Gastroesophageal sphincter (tissue), 4 donors: ENCODE data around the gene PARD6B. TPM values are rescaled to one million over a fixed set of nuclear protein-coding genes. Genes with fewer than 3 reads are reported as not detected.

ENCODE experiments used
- ATAC-seq: fragments of 150-250 bp; one replicate; pipeline ENCODE4 v1.9.1; 2016; ENCODE audit warnings: mild to moderate bottlenecking, moderate library complexity
- H3K27ac ChIP-seq, 4 donors: fragments of 200-600 bp; sonication (generic) in 3 of 4; 1 replicate in 3 of 4; 2 replicates in 1 of 4; pipeline ENCODE4 v1.5.1; 2016 to 2019
- H3K27me3 ChIP-seq: fragments of 200-600 bp; sonication (generic); one replicate; pipeline ENCODE4 v1.5.1; 2019
- H3K36me3 ChIP-seq, 2 donors: fragments of 200-600 bp; sonication (generic); one replicate each; pipeline ENCODE4 v1.5.1; 2019; ENCODE audit warnings: control low read depth in 1 of 2
- H3K4me1 ChIP-seq, 3 donors: fragments of 200-600 bp; sonication (generic); 1 replicate in 2 of 3; 2 replicates in 1 of 3; pipeline ENCODE4 v1.5.1; 2016 to 2019; ENCODE audit warnings: control low read depth in 2 of 3
- H3K4me3 ChIP-seq, 2 donors: fragments of 200-600 bp; sonication (generic); one replicate each; pipeline ENCODE4 v1.5.1; 2019; ENCODE audit warnings: mild to moderate bottlenecking in 1 of 2, moderate library complexity in 1 of 2
- H3K9me3 ChIP-seq, 3 donors: fragments of 200-600 bp; sonication (generic); one replicate each; pipeline ENCODE4 v1.5.1; 2017 to 2019; ENCODE audit warnings: control low read depth in 2 of 3
- CTCF ChIP-seq, 4 experiments: fragments of 200-600 bp in 2 of 4; fragments of 450-650 bp in 2 of 4; sonication (generic) in 1 of 4; IDR thresholded peaks; one replicate each; pipeline ENCODE4 v1.5.1; 2017 to 2019; ENCODE audit warnings: antibody characterized with exemption in 4 of 4, mild to moderate bottlenecking in 2 of 4, moderate library complexity in 2 of 4
- EP300 ChIP-seq: sonication (generic); formaldehyde crosslinking; IDR thresholded peaks from one replicate; pipeline ENCODE4 v1.6.1; 2017; ENCODE audit warnings: antibody characterized with exemption, mild to moderate bottlenecking
- POLR2A ChIP-seq, 2 donors: fragments of 450-650 bp; IDR thresholded peaks; one replicate each; pipeline ENCODE4 v1.6.1; 2017; ENCODE audit warnings: antibody characterized with exemption in 2 of 2, mild to moderate bottlenecking in 2 of 2, moderate library complexity in 1 of 2
- POLR2AphosphoS5 ChIP-seq: sonication (generic); formaldehyde crosslinking; IDR thresholded peaks from one replicate; pipeline ENCODE4 v1.6.1; 2017; ENCODE audit warnings: antibody characterized with exemption
- WGBS, 2 donors: methylation state at CpG; one replicate each; pipeline ENCODE4 v1.1.5; 2018; ENCODE audit warnings: low coverage in 1 of 2; 5-methylcytosine and 5-hydroxymethylcytosine counted together
- total RNA-seq, 4 donors: library from RNA; depleted of rRNA; stranded (reverse); fragments of >200 nt; gene quantifications; one replicate each; pipeline ENCODE4 v1.1.0, GENCODE V29; 2016

Gene PARD6B
- total RNA-seq, 4 donors from 2014 or later, result 2.4 to 3.8 (median 2.8) TPM

GRCh38 chr20:50735813-50736212, 4.4 kb downstream of the PARD6B start:
- no peak overlapping the region for H3K27ac ChIP-seq
- H3K36me3 ChIP-seq, result no peaks in the 10 kb centered on the region
- peaks cover 0 to 15% (median 0%) of the 10 kb centered on the region in 3 donors for H3K4me1 ChIP-seq
- no peak overlapping the region for H3K4me3 ChIP-seq
- no peak for ATAC-seq
- no peaks in the 10 kb centered on the region for H3K27me3 ChIP-seq
- no peaks in the 10 kb centered on the region for H3K9me3 ChIP-seq
- TF ChIP-seq EP300 (no peak), POLR2A (IDR thresholded peaks at IDR 0.05) (no peak), CTCF (IDR thresholded peaks at IDR 0.05) (no peak), POLR2AphosphoS5 (no peak)

- TF ChIP-seq POLR2AphosphoS5 (no peak), POLR2A (IDR thresholded peaks at IDR 0.05) (no peak), EP300 (no peak), CTCF (IDR thresholded peaks at IDR 0.05) (no peak)
- Histone ChIP-seq H3K36me3 (peaks cover 0 to 4% of the 10 kb centered on the region in 2 donors), H3K4me1 (peaks cover 0 to 5% (median 0%) of the 10 kb centered on the region in 3 donors), H3K4me3 (no peak overlapping the region), H3K9me3 (no peaks in the 10 kb centered on the region), H3K27me3 (no peaks in the 10 kb centered on the region), H3K27ac (no peak overlapping the region)
- WGBS, 2 donors, result 64 to 92% methylated on average over 2 of the region's 4 CpGs
- no peak for ATAC-seq
These were observed 6.0 kb downstream of the PARD6B start for GRCh38 chr20:50737352-50737751.

DNA sequence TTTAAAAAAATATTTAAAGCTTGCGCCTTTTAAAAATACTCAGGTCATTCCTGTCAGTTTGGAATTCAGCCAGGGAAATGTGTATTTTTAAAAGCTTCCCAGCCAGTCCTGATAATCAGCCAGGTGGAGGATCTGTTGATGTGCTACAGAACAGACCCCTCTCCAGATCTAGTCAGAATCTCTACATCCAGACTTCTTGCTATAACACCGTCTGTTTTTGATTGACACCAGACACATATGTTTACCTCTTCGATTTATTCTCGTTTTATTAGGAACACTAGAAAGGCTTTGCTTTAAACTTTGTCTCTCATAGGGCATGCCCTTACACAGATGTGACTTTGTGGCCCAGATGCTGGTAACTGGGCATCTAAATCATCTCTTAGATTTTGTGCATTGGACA, 11.7 kb downstream of the PARD6B start:
- no peak for ATAC-seq
- no peaks in the 10 kb centered on the region for H3K9me3 ChIP-seq
- H3K27ac ChIP-seq, result peak overlapping the region in 1 of 4 donors; percentile 83
- WGBS, 2 donors, result 38 to 43% methylated on average over 4 of the region's 4 CpGs
- no peak overlapping the region for H3K4me3 ChIP-seq
- peaks cover 0 to 4% of the 10 kb centered on the region in 2 donors for H3K36me3 ChIP-seq
- no peaks in the 10 kb centered on the region for H3K27me3 ChIP-seq
- peaks cover 0 to 51% (median 6%) of the 10 kb centered on the region in 3 donors for H3K4me1 ChIP-seq
- TF ChIP-seq POLR2A (IDR thresholded peaks at IDR 0.05), result no peak
- no peak for TF ChIP-seq CTCF (IDR thresholded peaks at IDR 0.05)
- no peak for TF ChIP-seq EP300
- TF ChIP-seq POLR2AphosphoS5, result no peak

DNA sequence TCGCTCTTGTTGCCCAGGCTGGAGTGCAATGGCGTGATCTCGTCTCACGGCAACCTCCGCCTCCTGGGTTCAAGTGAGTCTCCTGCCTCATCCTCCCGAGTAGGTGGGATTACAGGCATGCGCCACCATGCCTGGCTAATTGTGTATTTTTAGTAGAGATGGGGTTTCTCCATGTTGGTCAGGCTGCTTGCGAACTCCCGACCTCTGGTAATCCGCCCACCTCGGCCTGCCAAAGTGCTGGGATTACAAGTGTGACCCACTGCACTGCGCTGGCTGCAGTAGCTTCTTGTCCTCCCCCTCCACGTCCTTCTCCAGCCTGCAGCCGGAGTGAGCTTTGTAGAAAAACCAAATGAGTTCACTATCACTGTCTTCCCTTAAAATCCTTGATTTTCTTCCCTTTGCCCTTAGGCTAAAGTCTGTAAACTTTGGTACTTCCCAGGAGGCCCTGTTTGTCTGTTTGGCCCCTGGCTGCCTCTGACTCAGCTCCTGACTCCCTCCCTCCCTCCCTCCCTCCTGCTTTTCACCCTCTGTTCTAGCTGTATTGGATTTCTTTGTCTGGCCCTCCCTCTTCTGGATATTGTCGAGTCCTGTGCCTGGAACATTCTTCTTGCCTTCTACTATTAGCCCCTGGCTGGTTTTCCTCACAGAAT, 12.9 kb downstream of the PARD6B start:
- 13 to 49% methylated on average over 4 to 12 of the region's 15 CpGs for WGBS, 2 donors
- no peaks in the 10 kb centered on the region for H3K9me3 ChIP-seq
- TF ChIP-seq CTCF (IDR thresholded peaks at IDR 0.05) (peak in 3 of 4 experiments; percentile 20 to 70 (median 38)), EP300 (no peak)
- H3K27me3 ChIP-seq, result no peaks in the 10 kb centered on the region
- peaks cover 0 to 53% (median 6%) of the 10 kb centered on the region in 3 donors for H3K4me1 ChIP-seq
- H3K36me3 ChIP-seq, result peaks cover 0 to 4% of the 10 kb centered on the region in 2 donors
- peak overlapping the region; percentile 65 to 85 (median 84) for H3K27ac ChIP-seq
- ATAC-seq, result peak; percentile 98
- no peak overlapping the region for H3K4me3 ChIP-seq

DNA sequence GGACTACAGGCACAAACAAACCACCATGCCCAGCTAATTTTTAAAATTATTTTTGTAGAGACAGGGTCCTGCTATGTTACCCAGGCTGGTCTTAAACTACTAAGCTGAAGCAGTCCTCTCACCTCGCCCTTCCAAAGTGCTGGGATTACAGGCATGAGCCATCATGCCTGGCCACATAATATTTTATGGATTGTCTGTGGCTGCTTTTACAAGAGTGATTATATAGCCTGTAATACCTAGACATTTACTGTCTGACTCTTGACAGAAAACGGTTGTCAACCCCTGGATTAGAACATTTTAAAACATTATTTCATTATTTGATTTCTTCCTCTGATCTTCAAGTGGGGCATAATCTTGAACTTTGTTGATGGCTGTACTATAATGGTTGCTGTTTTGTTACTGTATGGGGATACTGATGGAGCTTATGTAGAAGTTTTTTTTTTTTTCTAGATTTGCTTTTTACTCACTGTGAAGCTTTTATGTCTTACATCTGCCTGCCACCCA, 14.3 kb downstream of the PARD6B start:
- no peaks in the 10 kb centered on the region for H3K9me3 ChIP-seq
- WGBS, 2 donors, result 80 to 100% methylated on average over 1 to 2 of the region's 2 CpGs
- H3K27me3 ChIP-seq, result no peaks in the 10 kb centered on the region
- ATAC-seq, result no peak
- H3K4me1 ChIP-seq, result peaks cover 0 to 53% (median 6%) of the 10 kb centered on the region in 3 donors
- no peak overlapping the region for H3K4me3 ChIP-seq
- TF ChIP-seq POLR2A (IDR thresholded peaks at IDR 0.05), result no peak
- no peak for TF ChIP-seq POLR2AphosphoS5
- TF ChIP-seq EP300, result no peak
- no peak for TF ChIP-seq CTCF (IDR thresholded peaks at IDR 0.05)
- H3K27ac ChIP-seq, result peak overlapping the region in 2 of 4 donors; percentile 83 to 85
- H3K36me3 ChIP-seq, result peaks cover 0 to 4% of the 10 kb centered on the region in 2 donors
